DOHH2 (cell line): ENCODE results near the gene PLSCR4.

Experiments
- H3F3A ChIP-seq: fragments of 200-600 bp; sonication (generic), shearing (Covaris generic); 2 replicates; pipeline ENCODE4 v1.6.0; 2016; ENCODE audit warnings: antibody characterized with exemption, mild to moderate bottlenecking; ENCODE audit not compliant: control insufficient read depth, insufficient read depth
- H3K27ac ChIP-seq: fragments of 200-600 bp; sonication (generic); 2 replicates; pipeline ENCODE4 v1.5.1; 2014; ENCODE audit warnings: low read depth, mild to moderate bottlenecking, low read length, moderate library complexity
- H3K27me3 ChIP-seq: fragments of 200-600 bp; sonication (generic); 2 replicates; pipeline ENCODE4 v1.6.1; 2014; ENCODE audit warnings: mild to moderate bottlenecking, low read length, mixed read lengths; ENCODE audit not compliant: control insufficient read depth
- H3K36me3 ChIP-seq: fragments of 200-600 bp; sonication (generic); 2 replicates; pipeline ENCODE4 v1.6.1; 2014; ENCODE audit warnings: mild to moderate bottlenecking, low read length, moderate library complexity, mixed read lengths; ENCODE audit not compliant: control insufficient read depth
- H3K4me1 ChIP-seq: fragments of 200-600 bp; sonication (generic); 2 replicates; pipeline ENCODE4 v1.6.1; 2014; ENCODE audit warnings: mild to moderate bottlenecking, low read length, mixed read lengths; ENCODE audit not compliant: control insufficient read depth
- H3K4me2 ChIP-seq: fragments of 200-600 bp; sonication (generic); 2 replicates; pipeline ENCODE4 v1.6.0; 2014; ENCODE audit warnings: mild to moderate bottlenecking, low read length, moderate library complexity
- H3K4me3 ChIP-seq: fragments of 200-600 bp; sonication (generic); 2 replicates; pipeline ENCODE4 v1.5.1; 2014; ENCODE audit warnings: mild to moderate bottlenecking, low read length, mixed read lengths
- H3K79me2 ChIP-seq: fragments of 200-600 bp; sonication (generic); 2 replicates; pipeline ENCODE4 v1.6.1; 2014; ENCODE audit warnings: mild to moderate bottlenecking, low read length, mixed read lengths; ENCODE audit not compliant: control insufficient read depth
- H3K9me2 ChIP-seq: fragments of 200-600 bp; sonication (generic); replicated peaks from 2 replicates; pipeline ENCODE4 v1.6.1; 2014; ENCODE audit warnings: mild to moderate bottlenecking, low read length, mixed read lengths; ENCODE audit not compliant: control insufficient read depth
- H3K9me3 ChIP-seq: fragments of 200-600 bp; sonication (generic); 2 replicates; pipeline ENCODE4 v1.6.1; 2014; ENCODE audit warnings: antibody characterized with exemption, low read length, mixed read lengths; ENCODE audit not compliant: control insufficient read depth, insufficient read depth
- H4K20me1 ChIP-seq: fragments of 200-600 bp; sonication (generic); 2 replicates; pipeline ENCODE4 v1.6.0; 2014; ENCODE audit warnings: low read depth, mild to moderate bottlenecking, antibody characterized with exemption, low read length, moderate library complexity; ENCODE audit not compliant: control insufficient read depth, insufficient read depth
- CTCF ChIP-seq: fragments of 200-600 bp; sonication (generic); IDR thresholded peaks from one replicate; pipeline ENCODE4 v1.5.1; 2014; ENCODE audit warnings: antibody characterized with exemption, mild to moderate bottlenecking, low read depth, low read length; ENCODE audit not compliant: poor library complexity, severe bottlenecking
- EZH2phosphoT487 ChIP-seq: fragments of 200-600 bp; sonication (generic); IDR thresholded peaks from 2 replicates; pipeline ENCODE4 v1.6.1; 2017; ENCODE audit warnings: borderline replicate concordance, mild to moderate bottlenecking, antibody characterized with exemption, low read length, moderate library complexity, mixed read lengths

PLSCR4 gene

GRCh38 chr3:146184241-146185015, 66.5 kb downstream of the PLSCR4 start:
- no peak overlapping the region for H3K4me3 ChIP-seq
- H3K27me3 ChIP-seq: no peaks in the 10 kb centered on the region
- H4K20me1 ChIP-seq: no peaks in the 10 kb centered on the region
- H3K27ac ChIP-seq: no peak overlapping the region
- H3K9me2 ChIP-seq: no peaks in the 10 kb centered on the region
- no peaks in the 10 kb centered on the region for H3K36me3 ChIP-seq
- H3K4me1 ChIP-seq: no peaks in the 10 kb centered on the region
- H3K79me2 ChIP-seq: no peaks in the 10 kb centered on the region
- H3F3A ChIP-seq: no peaks in the 10 kb centered on the region
- no peak overlapping the region for H3K4me2 ChIP-seq
- no peaks in the 10 kb centered on the region for H3K9me3 ChIP-seq
- no peak for TF ChIP-seq EZH2phosphoT487
- no peak for TF ChIP-seq CTCF

- Histone ChIP-seq H3K4me1 (no peaks in the 10 kb centered on the region), H3K4me2 (no peak overlapping the region), H3K9me3 (no peaks in the 10 kb centered on the region), H3F3A (no peaks in the 10 kb centered on the region), H3K27ac (no peak overlapping the region), H4K20me1 (no peaks in the 10 kb centered on the region), H3K27me3 (no peaks in the 10 kb centered on the region), H3K9me2 (no peaks in the 10 kb centered on the region), H3K79me2 (no peaks in the 10 kb centered on the region), H3K4me3 (no peak overlapping the region), H3K36me3 (no peaks in the 10 kb centered on the region)
- TF ChIP-seq EZH2phosphoT487 (no peak), CTCF (no peak)
Observed at GRCh38 chr3:146181216-146181615, 69.7 kb downstream of the PLSCR4 start.

- no peak overlapping the region for H3K4me2 ChIP-seq
- H3K27ac ChIP-seq: no peak overlapping the region
- no peaks in the 10 kb centered on the region for H3K36me3 ChIP-seq
- no peaks in the 10 kb centered on the region for H3K27me3 ChIP-seq
- no peaks in the 10 kb centered on the region for H4K20me1 ChIP-seq
- H3K9me2 ChIP-seq: no peaks in the 10 kb centered on the region
- no peak overlapping the region for H3K4me3 ChIP-seq
- no peaks in the 10 kb centered on the region for H3F3A ChIP-seq
- H3K9me3 ChIP-seq: no peaks in the 10 kb centered on the region
- TF ChIP-seq CTCF: no peak
- TF ChIP-seq EZH2phosphoT487: no peak
- no peaks in the 10 kb centered on the region for H3K79me2 ChIP-seq
- no peaks in the 10 kb centered on the region for H3K4me1 ChIP-seq
Observed at GRCh38 chr3:146180376-146180775, 70.5 kb downstream of the PLSCR4 start.
